Dendritic cell treated with granulocyte-macrophage colony-stimulating factor and Interleukin-4, amounts not matched to agents 40 ng/mL and 50 ng/mL, for 4 days (primary cell): ENCODE measurements around the gene ZNF362.
"Not testable (repeated sequence)": the region's sequence is repeated elsewhere in the genome, so short reads cannot be mapped to it uniquely, and the experiment has no call there.

Experiments
- H3K27ac Mint-ChIP-seq: one replicate; pipeline ENCODE4 v1.8.0; 2022; ENCODE audit warnings: mild to moderate bottlenecking, mixed read lengths
- H3K27me3 Mint-ChIP-seq: one replicate; pipeline ENCODE4 v1.8.0; 2022; ENCODE audit warnings: mild to moderate bottlenecking, mixed read lengths
- H3K36me3 Mint-ChIP-seq: one replicate; pipeline ENCODE4 v1.8.0; 2022; ENCODE audit warnings: low read depth, mixed read lengths
- H3K4me1 Mint-ChIP-seq: one replicate; pipeline ENCODE4 v1.8.0; 2022; ENCODE audit warnings: low read depth, mixed read lengths
- H3K4me3 Mint-ChIP-seq: one replicate; pipeline ENCODE4 v1.8.0; 2022; ENCODE audit warnings: mild to moderate bottlenecking, moderate library complexity, mixed read lengths
- H3K9me3 Mint-ChIP-seq: one replicate; pipeline ENCODE4 v1.8.0; 2022; ENCODE audit warnings: mixed read lengths
- intact Hi-C: fragments of 100-400 bp; cut with micrococcal nuclease; formaldehyde crosslinking; loops from one replicate; pipeline ENCODE4 v1.15.0; 2022

The ZNF362 gene

DNA sequence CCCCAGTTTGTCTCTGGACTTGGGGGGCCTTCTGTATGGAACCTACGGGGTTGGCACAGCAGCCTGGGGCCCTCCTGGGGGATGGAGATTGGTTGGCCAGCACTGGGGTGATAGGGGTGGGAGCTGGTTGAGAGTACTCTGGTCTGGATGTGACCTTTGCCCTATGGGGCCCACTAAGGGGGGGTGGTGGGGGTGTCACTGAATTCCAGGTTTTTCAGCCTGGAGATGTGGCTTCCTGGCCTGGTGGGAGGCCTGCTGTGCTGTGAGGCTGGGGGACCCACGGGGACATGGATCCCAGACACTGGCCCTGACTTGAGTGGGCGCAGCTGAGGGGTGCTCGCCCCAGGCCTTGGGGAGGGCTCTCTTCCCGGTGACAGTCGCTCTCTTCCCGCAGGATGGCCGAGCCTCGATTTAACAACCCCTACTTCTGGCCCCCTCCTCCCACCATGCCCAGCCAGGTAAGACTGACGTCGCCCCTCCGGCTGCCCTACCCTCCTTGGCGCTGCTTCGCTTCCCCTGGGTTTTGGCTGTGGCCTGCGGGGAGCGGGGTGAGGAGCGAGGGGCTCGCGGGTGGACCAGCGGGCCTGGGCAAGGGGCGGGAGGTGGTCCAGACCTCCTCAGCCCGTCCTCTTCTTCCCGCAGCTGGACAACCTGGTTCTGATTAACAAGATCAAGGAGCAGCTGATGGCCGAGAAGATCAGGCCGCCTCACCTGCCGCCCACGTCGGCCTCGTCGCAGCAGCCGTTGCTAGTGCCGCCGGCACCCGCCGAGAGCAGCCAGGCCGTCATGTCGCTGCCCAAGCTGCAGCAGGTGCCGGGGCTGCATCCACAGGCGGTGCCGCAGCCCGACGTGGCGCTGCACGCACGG is 19.6 kb downstream of the ZNF362 start:
- no peaks in the 10 kb centered on the region for H3K9me3 Mint-ChIP-seq
- peaks cover 92% of the 10 kb centered on the region for H3K36me3 Mint-ChIP-seq
- intact Hi-C loops, result no loop called here
- H3K27me3 Mint-ChIP-seq, result no peaks in the 10 kb centered on the region
- no peak overlapping the region for H3K4me3 Mint-ChIP-seq
- peaks cover 8% of the 10 kb centered on the region for H3K4me1 Mint-ChIP-seq
- H3K27ac Mint-ChIP-seq, result no peak overlapping the region

DNA sequence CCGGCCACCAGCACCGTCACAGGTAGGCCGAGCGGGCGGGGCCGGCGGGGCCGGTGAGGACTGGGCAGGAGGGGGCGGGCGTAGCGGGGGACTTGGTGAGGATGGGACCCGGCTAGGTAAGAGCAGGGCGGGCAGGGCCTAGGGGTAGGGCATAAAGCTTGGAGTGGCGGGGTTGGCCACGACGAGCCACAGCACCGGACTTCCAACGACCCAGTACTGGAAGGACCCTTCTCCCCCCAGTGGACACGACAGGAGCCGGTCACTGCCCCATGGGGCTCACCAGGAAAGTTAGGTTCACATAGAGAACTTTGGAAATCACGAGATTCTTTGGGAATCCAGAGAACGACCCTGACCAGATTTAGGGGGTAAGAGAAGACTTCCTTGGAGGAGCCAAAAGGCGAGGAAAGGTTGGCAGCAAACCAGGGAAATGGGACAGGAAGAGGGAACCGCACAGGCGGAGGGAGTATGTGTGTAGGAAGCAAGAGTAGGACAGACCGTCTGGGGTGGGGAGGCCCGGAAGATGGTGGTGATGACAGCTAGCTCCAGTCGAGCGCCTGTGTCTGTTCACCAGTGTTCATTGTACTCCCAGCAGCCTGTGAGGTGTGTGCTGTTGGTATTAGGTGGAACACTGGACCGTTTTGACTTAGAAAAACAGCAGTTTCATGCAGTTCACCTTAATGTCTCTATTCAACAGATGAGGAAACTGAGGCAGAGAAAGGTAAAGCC is 20.4 kb downstream of the ZNF362 start:
- peaks cover 92% of the 10 kb centered on the region for H3K36me3 Mint-ChIP-seq
- H3K9me3 Mint-ChIP-seq, result no peaks in the 10 kb centered on the region
- intact Hi-C loops, result no loop called here
- H3K4me1 Mint-ChIP-seq, result peaks cover 4% of the 10 kb centered on the region
- no peak overlapping the region for H3K4me3 Mint-ChIP-seq
- no peaks in the 10 kb centered on the region for H3K27me3 Mint-ChIP-seq
- no peak overlapping the region for H3K27ac Mint-ChIP-seq

- H3K4me3 Mint-ChIP-seq, result no peak overlapping the region
- intact Hi-C loops, result no loop called here
- peaks cover 93% of the 10 kb centered on the region for H3K36me3 Mint-ChIP-seq
- no peak overlapping the region for H3K27ac Mint-ChIP-seq
- H3K9me3 Mint-ChIP-seq, result no peaks in the 10 kb centered on the region
- no peaks in the 10 kb centered on the region for H3K27me3 Mint-ChIP-seq
- H3K4me1 Mint-ChIP-seq, result peaks cover 2% of the 10 kb centered on the region
Measured at GRCh38 chr1:33277488-33278084, 21.3 kb downstream of the ZNF362 start.

- Mint-ChIP-seq H3K27me3 (no peaks in the 10 kb centered on the region), H3K27ac (no peak overlapping the region), H3K9me3 (no peaks in the 10 kb centered on the region), H3K36me3 (peaks cover 98% of the 10 kb centered on the region), H3K4me3 (no peak overlapping the region), H3K4me1 (no peaks in the 10 kb centered on the region)
- intact Hi-C loops, result no loop called here
Measured at GRCh38 chr1:33280091-33280661, 23.9 kb downstream of the ZNF362 start.

GRCh38 chr1:33281554-33282303 is 25.4 kb downstream of the ZNF362 start:
- intact Hi-C loops, result no loop called here
- H3K27ac Mint-ChIP-seq, result no peak overlapping the region
- H3K9me3 Mint-ChIP-seq, result no peaks in the 10 kb centered on the region
- no peaks in the 10 kb centered on the region for H3K27me3 Mint-ChIP-seq
- peaks cover 95% of the 10 kb centered on the region for H3K36me3 Mint-ChIP-seq
- peaks cover 3% of the 10 kb centered on the region for H3K4me1 Mint-ChIP-seq
- no peak overlapping the region for H3K4me3 Mint-ChIP-seq

- H3K4me3 Mint-ChIP-seq, result no peak overlapping the region
- no peak overlapping the region for H3K27ac Mint-ChIP-seq
- H3K9me3 Mint-ChIP-seq, result no peaks in the 10 kb centered on the region
- H3K4me1 Mint-ChIP-seq, result peaks cover 9% of the 10 kb centered on the region
- intact Hi-C loops, result no loop called here
- H3K36me3 Mint-ChIP-seq, result peaks cover 94% of the 10 kb centered on the region
- H3K27me3 Mint-ChIP-seq, result no peaks in the 10 kb centered on the region
Measured at GRCh38 chr1:33282791-33283190, 26.5 kb downstream of the ZNF362 start.

DNA sequence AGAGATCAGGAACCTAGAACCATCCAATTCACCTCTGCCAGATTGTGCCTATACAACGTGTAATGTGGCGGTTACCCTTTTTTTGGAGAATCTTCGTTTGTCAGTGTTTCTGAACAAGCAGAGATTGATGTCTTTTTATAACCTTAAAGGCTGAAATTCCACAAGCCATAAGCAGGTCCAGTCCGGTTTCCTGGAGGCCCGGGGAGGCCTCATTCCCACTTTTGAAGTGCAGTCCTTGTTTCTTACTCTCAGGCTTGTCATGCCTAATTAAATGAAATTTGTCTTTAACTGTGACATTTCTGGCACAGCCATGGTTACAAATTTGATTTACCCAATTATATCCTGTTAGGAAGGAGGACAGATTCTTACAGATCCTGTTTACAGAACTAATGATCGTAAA is 27.8 kb downstream of the ZNF362 start:
- intact Hi-C loops, result no loop called here

DNA sequence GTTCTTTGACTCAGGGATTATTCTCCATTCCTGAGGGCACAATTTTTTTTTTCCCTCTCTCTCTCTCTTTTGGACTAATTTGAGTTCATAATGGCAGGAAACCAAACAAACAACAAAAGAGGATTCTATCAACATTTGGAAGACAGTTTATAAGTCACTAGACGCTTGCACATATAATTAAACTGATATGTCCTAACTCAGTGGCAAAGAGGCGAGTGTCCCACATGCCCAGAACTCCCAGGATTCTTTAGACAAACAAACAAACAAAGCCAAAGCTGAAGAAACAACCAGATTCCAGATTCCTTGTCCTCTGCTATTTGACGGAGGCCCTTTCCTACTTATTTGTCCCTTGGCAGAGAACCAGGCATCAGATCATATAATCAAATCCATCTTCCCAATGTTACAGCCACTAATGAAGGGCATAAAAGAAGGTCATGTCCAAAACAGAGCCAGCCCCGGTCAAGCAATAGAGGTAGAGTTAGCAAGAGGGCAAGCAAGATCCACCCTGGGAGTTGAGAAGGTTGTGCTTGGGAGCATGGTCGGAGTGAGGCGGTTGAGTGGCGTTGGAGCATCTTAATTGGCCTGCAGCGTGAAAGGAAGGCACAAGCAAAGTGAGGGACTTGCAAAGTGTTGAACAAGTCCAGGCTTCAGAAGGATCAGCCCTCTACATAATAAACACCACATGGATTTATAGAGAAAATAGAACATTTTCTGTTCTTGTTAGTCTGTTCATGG is 30.3 kb downstream of the ZNF362 start:
- no peaks in the 10 kb centered on the region for H3K27me3 Mint-ChIP-seq
- H3K36me3 Mint-ChIP-seq, result peaks cover 80% of the 10 kb centered on the region
- no peak overlapping the region for H3K27ac Mint-ChIP-seq
- intact Hi-C loops, result no loop called here
- H3K4me3 Mint-ChIP-seq, result no peak overlapping the region
- H3K4me1 Mint-ChIP-seq, result peaks cover 9% of the 10 kb centered on the region
- H3K9me3 Mint-ChIP-seq, result no peaks in the 10 kb centered on the region

More for the DNA sequence above, 27.8 kb downstream of the ZNF362 start:
- Mint-ChIP-seq H3K4me3 (no peak overlapping the region), H3K27ac (no peak overlapping the region), H3K36me3 (peaks cover 93% of the 10 kb centered on the region), H3K9me3 (no peaks in the 10 kb centered on the region), H3K27me3 (no peaks in the 10 kb centered on the region), H3K4me1 (peaks cover 9% of the 10 kb centered on the region)

- intact Hi-C loops, result no loop called here
- Mint-ChIP-seq H3K36me3 (peaks cover 75% of the 10 kb centered on the region), H3K27ac (no peak overlapping the region), H3K27me3 (no peaks in the 10 kb centered on the region), H3K9me3 (no peaks in the 10 kb centered on the region), H3K4me3 (no peak overlapping the region), H3K4me1 (peaks cover 9% of the 10 kb centered on the region)
Measured at GRCh38 chr1:33287317-33287716, 31.0 kb downstream of the ZNF362 start.

DNA sequence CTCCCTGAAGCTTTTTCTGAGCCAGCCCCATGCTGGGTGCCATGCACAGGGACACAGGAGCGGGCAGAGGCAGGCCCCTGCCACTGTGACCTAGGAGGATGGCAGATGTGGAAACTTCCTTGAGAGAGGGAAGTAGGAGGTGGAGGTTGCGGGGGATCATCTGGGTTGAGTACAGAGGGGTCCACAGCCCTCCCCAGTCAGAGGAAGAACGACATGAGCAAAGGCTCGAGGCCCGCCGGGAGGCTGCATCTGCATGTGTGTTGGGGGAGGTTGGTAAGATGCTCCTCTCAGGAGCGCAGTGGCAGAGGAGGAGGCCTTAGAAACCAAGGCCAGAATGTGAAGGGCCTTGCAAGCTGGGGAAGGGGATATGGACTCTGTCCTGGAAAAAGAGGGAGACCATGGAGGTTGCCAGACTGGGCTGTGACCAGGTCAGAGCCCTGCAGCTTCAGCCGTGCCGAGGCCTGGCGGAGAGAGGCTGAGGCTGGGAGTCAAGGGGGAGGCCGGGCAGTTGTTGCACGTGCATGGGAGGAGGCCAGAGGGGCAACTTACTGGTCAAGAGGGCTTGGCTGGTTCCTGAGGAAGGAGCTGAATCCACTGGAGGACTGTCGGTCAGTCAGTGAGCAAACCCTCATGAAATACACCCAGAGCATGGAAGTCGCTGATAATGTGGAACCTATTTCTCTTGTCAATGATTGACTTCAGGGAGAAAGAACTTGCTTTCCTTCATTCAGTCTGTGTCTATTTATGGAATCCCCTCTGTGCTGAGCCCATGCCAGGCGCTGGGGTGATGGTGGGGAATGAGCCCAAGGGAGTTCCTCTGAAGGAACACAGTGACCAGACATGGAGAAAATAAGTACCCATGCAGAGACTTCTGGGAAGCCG is 32.9 kb downstream of the ZNF362 start:
- no peak overlapping the region for H3K27ac Mint-ChIP-seq
- H3K4me3 Mint-ChIP-seq, result no peak overlapping the region
- no peaks in the 10 kb centered on the region for H3K27me3 Mint-ChIP-seq
- H3K9me3 Mint-ChIP-seq, result no peaks in the 10 kb centered on the region
- intact Hi-C loops, result no loop called here
- peaks cover 9% of the 10 kb centered on the region for H3K4me1 Mint-ChIP-seq
- peaks cover 75% of the 10 kb centered on the region for H3K36me3 Mint-ChIP-seq

GRCh38 chr1:33289858-33290154 is 33.5 kb downstream of the ZNF362 start:
- H3K27ac Mint-ChIP-seq, result no peak overlapping the region
- H3K27me3 Mint-ChIP-seq, result no peaks in the 10 kb centered on the region
- no peaks in the 10 kb centered on the region for H3K9me3 Mint-ChIP-seq

GRCh38 chr1:33290615-33291014 is 34.3 kb downstream of the ZNF362 start:
- intact Hi-C loops, H3K4me3 Mint-ChIP-seq, H3K9me3 Mint-ChIP-seq, H3K27me3 Mint-ChIP-seq, H3K27ac Mint-ChIP-seq: not testable (repeated sequence)
- H3K36me3 Mint-ChIP-seq, result peaks cover 77% of the 10 kb centered on the region
- peaks cover 14% of the 10 kb centered on the region for H3K4me1 Mint-ChIP-seq

More at GRCh38 chr1:33289858-33290154, 33.5 kb downstream of the ZNF362 start:
- intact Hi-C loops, result no loop called here
- Mint-ChIP-seq H3K4me1 (peaks cover 9% of the 10 kb centered on the region), H3K36me3 (peaks cover 75% of the 10 kb centered on the region), H3K4me3 (no peak overlapping the region)
